Tibial nerve (tissue), 3 donors: ENCODE data around the gene ZCCHC7.

Experiments
- POLR2A ChIP-seq, 2 donors: fragments of 450-650 bp; IDR thresholded peaks; one replicate each; pipeline ENCODE4 v1.6.1; 2017; ENCODE audit warnings: antibody characterized with exemption in 2 of 2, mild to moderate bottlenecking in 2 of 2, moderate library complexity in 2 of 2
- TF ChIP-seq, protein P1 (sequence below), 5 experiments: fragments of 200-600 bp in 3 of 5; fragments of 450-650 bp in 2 of 5; sonication (generic) in 3 of 5; IDR thresholded peaks; one replicate each; pipeline ENCODE4 v1.5.1; 2016 to 2019; ENCODE audit warnings: antibody characterized with exemption in 5 of 5, mild to moderate bottlenecking in 3 of 5, moderate library complexity in 2 of 5

GRCh38 chr9:37238122-37238521 is 117.7 kb downstream of the ZCCHC7 start:
- TF ChIP-seq, protein P1, sequence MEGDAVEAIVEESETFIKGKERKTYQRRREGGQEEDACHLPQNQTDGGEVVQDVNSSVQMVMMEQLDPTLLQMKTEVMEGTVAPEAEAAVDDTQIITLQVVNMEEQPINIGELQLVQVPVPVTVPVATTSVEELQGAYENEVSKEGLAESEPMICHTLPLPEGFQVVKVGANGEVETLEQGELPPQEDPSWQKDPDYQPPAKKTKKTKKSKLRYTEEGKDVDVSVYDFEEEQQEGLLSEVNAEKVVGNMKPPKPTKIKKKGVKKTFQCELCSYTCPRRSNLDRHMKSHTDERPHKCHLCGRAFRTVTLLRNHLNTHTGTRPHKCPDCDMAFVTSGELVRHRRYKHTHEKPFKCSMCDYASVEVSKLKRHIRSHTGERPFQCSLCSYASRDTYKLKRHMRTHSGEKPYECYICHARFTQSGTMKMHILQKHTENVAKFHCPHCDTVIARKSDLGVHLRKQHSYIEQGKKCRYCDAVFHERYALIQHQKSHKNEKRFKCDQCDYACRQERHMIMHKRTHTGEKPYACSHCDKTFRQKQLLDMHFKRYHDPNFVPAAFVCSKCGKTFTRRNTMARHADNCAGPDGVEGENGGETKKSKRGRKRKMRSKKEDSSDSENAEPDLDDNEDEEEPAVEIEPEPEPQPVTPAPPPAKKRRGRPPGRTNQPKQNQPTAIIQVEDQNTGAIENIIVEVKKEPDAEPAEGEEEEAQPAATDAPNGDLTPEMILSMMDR (IDR thresholded peaks at IDR 0.05), result no peak
- no peak for TF ChIP-seq POLR2A (IDR thresholded peaks at IDR 0.05)
